HFFc6 (cell line): Measurements from ENCODE around the gene DIP2B. TPM values are rescaled to one million over a fixed set of nuclear protein-coding genes. Genes with fewer than 3 reads are reported as not detected.

Source experiments
- DNase-seq: peaks from one replicate; pipeline ENCODE4 v3.0.0-alpha.2; 2018
- H3K27ac Mint-ChIP-seq: 2 replicates; pipeline ENCODE4 v1.8.0; 2020; ENCODE audit warnings: mild to moderate bottlenecking, mixed read lengths
- H3K27me3 Mint-ChIP-seq: 2 replicates; pipeline ENCODE4 v1.8.0; 2021; ENCODE audit warnings: mild to moderate bottlenecking, moderate library complexity, mixed read lengths; ENCODE audit not compliant: insufficient read depth
- H3K36me3 Mint-ChIP-seq: 2 replicates; pipeline ENCODE4 v1.8.0; 2021; ENCODE audit warnings: low read depth, mixed read lengths
- H3K4me1 Mint-ChIP-seq: 2 replicates; pipeline ENCODE4 v1.8.0; 2020; ENCODE audit warnings: low read depth, mixed read lengths
- H3K4me3 Mint-ChIP-seq: 2 replicates; pipeline ENCODE4 v1.8.0; 2020; ENCODE audit warnings: mild to moderate bottlenecking, moderate library complexity, mixed read lengths
- H3K9me3 Mint-ChIP-seq: 2 replicates; pipeline ENCODE4 v1.8.0; 2020; ENCODE audit warnings: mild to moderate bottlenecking, mixed read lengths
- CTCF ChIP-seq: fragments of 200-600 bp; sonication (generic); IDR thresholded peaks from 2 replicates; pipeline ENCODE4 v1.5.0; 2021; ENCODE audit warnings: antibody characterized with exemption, mild to moderate bottlenecking
- total RNA-seq, 6 experiments: library from RNA; stranded (reverse); fragmentation: NEBNext Ultra II Directional; extraction: Animal tissue kit (Norgen Biotek cat#: 25700); gene quantifications; 2 replicates in 1 of 6; 3 replicates in 5 of 6; pipeline ENCODE4 v1.2.3, GENCODE V29; 2021

Gene DIP2B
- total RNA-seq, 6 experiments from 2014 or later = 17.4 to 24.7 (median 20.6) TPM

GRCh38 chr12:50655374-50655921 is 150.7 kb downstream of the DIP2B start:
- no peak for DNase-seq
- 0 out of 2 replicates have a peak, but pooled peaks cover 6% of the 10 kb centered on the region for H3K4me1 Mint-ChIP-seq
- H3K4me3 Mint-ChIP-seq = no peak overlapping the region
- TF ChIP-seq CTCF = no peak
- no peak overlapping the region for H3K27ac Mint-ChIP-seq
- H3K27me3 Mint-ChIP-seq = no peaks in the 10 kb centered on the region
- no peaks in the 10 kb centered on the region for H3K9me3 Mint-ChIP-seq
- H3K36me3 Mint-ChIP-seq = no peaks in the 10 kb centered on the region

- H3K4me1 Mint-ChIP-seq = 0 out of 2 replicates have a peak, but pooled peaks cover 6% of the 10 kb centered on the region
- H3K27ac Mint-ChIP-seq = no peak overlapping the region
- H3K9me3 Mint-ChIP-seq = no peaks in the 10 kb centered on the region
- H3K4me3 Mint-ChIP-seq = no peak overlapping the region
- no peak for TF ChIP-seq CTCF
- DNase-seq = no peak
- peaks cover 5% of the 10 kb centered on the region; the same call in 1 of the 2 replicates for H3K36me3 Mint-ChIP-seq
- no peaks in the 10 kb centered on the region for H3K27me3 Mint-ChIP-seq
These were observed 154.5 kb downstream of the DIP2B start for GRCh38 chr12:50659260-50659659.

- H3K36me3 Mint-ChIP-seq = peaks cover 5% of the 10 kb centered on the region; the same call in 1 of the 2 replicates
- no peaks in the 10 kb centered on the region for H3K9me3 Mint-ChIP-seq
- no peak for DNase-seq
- TF ChIP-seq CTCF = no peak
- peaks cover 7% of the 10 kb centered on the region; the same call in 1 of the 2 replicates for H3K4me1 Mint-ChIP-seq
- H3K4me3 Mint-ChIP-seq = no peak overlapping the region
- no peaks in the 10 kb centered on the region for H3K27me3 Mint-ChIP-seq
- no peak overlapping the region for H3K27ac Mint-ChIP-seq
These were observed 155.1 kb downstream of the DIP2B start for GRCh38 chr12:50659690-50660424.

DNA sequence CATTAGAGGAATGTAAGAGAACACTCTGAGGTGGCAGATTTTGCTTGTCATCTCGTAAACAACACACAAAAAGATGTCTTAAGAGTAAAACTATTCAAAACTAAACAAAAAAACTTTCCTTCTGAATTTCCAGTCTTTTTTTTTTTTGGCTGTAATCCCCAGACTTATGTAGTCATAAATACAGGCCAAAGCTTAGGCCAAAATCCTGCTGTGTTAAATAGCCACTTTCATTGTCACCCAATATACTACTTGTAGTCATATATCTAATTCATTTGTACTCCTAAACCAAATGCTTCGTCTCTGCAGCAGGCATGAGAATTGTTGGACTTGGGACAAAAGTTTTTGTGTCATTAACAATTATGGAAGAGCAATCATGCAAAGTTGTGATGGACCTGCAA is 155.6 kb downstream of the DIP2B start:
- TF ChIP-seq CTCF = no peak
- DNase-seq = no peak
- Mint-ChIP-seq H3K27me3 (no peaks in the 10 kb centered on the region), H3K27ac (no peak overlapping the region), H3K9me3 (no peaks in the 10 kb centered on the region), H3K36me3 (peaks cover 5% of the 10 kb centered on the region; the same call in 1 of the 2 replicates), H3K4me1 (peaks cover 12% of the 10 kb centered on the region; the same call in 1 of the 2 replicates), H3K4me3 (no peak overlapping the region)

DNA sequence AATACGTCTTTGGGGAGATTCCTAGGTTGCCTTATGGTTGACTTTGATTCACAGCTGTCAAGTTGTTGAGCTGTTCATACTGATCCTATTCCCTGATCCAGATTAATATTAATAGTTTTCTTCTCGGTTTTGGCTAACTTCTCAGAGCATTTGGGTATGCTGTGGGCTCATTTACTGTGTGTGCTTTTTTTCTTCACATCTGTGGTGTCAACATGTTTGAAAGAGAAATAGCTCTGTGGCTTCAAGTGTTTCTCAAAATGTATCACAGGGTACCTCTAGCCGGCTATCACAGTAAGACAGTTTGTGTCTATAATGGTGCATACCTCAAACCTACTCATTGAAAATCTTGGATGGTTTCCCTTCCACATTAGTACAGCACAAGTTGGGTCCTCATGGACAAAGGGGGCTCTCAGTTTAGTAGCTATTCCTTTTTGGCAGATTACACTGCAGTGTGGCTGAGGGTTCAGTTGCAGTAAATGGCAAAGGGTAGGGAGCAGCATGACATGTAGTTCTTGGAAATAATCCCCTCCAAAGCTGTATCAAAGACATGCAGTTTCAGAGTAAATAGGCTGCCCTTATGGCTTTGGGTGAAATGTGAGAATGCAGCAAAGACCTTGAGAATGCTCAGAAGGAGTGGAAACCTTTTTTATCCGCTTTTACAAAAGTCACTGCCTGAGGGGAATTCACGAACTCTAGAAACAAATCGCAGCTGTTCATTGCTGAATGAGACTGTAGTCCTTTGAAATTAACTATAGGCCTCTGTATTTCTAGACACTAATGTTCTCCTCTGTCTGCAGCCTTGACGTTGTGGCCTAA is 156.7 kb downstream of the DIP2B start:
- peaks cover 12% of the 10 kb centered on the region; the same call in 1 of the 2 replicates for H3K4me1 Mint-ChIP-seq
- no peaks in the 10 kb centered on the region for H3K9me3 Mint-ChIP-seq
- DNase-seq = no peak
- H3K27ac Mint-ChIP-seq = no peak overlapping the region
- H3K27me3 Mint-ChIP-seq = no peaks in the 10 kb centered on the region
- no peak overlapping the region for H3K4me3 Mint-ChIP-seq
- H3K36me3 Mint-ChIP-seq = peaks cover 5% of the 10 kb centered on the region; the same call in 1 of the 2 replicates
- no peak for TF ChIP-seq CTCF
